Measurements from ENCODE around the gene HMGXB3.

DNA sequence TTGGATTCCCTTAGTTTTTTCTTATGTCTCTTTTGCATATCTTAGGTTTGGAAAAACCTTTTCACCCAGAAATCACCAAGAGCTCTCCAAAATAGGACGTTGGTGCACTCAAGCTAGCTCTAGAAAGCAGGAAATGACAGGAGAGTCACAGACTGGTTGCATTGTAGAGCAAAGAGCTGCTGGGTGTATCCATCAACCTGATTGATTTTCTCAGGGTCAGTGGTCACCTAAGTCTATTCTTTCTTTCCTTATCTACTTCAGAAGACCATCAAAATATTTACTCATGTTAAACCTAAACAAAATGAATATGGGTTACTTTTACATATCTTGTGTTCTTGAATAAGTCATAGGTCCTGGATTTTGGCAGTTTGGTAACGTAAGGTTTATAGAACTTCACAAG, 25.1 kb upstream of the HMGXB3 start:
- no peak for TF ChIP-seq CTCF (IDR thresholded peaks at IDR 0.05)
- no peak for TF ChIP-seq ZFX (IDR thresholded peaks at IDR 0.05; ENCODE audit: borderline replicate concordance)

All from 22Rv1 (cell line).